CD4-positive, alpha-beta T cell treated with Interleukin-10 for 1 hour (primary cell): Measurements from ENCODE around the gene TTC7B.

ENCODE experiments used
- DNase-seq: peaks from one replicate; pipeline ENCODE4 v3.0.0-alpha.2; 2020

The TTC7B gene

GRCh38 chr14:90519262-90519920 is 296.8 kb downstream of the TTC7B start:
- no peak for DNase-seq

DNA sequence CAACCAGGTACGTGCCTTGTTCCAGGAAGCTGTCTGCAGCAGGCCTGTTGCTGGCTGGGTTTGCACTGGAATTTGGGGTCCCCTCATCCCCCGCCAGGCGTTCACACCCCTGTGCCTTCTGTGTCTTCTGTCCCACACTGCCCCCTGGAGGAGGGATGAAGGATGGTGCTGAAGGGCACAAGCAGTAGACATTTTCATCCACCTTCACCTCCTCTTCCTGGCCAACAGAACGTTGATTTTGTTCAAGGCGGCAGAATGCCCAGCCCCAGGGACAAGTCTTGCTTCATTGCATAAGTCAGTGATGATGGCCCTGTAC is 297.3 kb downstream of the TTC7B start:
- peak; percentile 63 for DNase-seq

DNA sequence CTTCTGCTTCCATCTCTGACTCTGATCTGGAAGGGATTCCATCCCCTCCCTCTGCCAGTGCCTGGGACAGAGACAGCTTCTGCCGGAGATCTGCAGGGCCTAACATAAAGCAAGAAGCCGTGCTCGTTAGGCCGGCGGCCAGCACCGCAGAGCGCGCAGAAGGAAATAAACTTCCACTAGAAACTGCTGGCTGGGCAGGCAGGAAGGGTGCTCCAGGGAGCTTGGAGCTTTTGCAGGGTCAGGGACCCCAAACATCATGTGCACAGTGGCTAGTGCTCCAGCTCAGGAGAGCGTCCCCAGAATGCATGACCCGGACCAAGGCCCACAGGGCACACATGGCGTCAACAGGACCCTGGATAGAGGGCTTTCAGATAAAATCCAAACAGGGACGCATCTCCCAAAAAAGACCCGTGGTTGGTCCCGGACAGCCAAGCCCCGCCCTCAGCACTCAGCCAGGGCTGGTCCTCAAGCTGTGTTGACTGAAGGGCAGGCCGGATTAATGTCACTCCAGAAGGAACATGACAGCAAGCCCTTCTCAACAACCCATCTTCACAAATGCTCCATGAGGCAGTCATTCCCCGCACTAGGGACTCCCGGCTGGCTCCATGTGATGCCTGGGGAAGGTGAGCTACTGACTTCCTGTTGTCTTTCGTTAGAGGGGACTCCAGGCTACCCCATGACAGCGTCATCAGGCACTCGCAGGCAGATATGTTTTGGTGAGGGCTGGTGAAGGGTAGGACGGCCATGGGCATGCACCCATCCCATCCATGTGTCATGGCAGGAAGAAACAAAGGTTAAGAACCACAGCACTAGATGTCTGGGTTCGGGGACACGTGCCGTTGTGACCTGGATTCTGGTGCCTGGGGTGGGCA is 297.9 kb downstream of the TTC7B start:
- DNase-seq, result no peak

DNA sequence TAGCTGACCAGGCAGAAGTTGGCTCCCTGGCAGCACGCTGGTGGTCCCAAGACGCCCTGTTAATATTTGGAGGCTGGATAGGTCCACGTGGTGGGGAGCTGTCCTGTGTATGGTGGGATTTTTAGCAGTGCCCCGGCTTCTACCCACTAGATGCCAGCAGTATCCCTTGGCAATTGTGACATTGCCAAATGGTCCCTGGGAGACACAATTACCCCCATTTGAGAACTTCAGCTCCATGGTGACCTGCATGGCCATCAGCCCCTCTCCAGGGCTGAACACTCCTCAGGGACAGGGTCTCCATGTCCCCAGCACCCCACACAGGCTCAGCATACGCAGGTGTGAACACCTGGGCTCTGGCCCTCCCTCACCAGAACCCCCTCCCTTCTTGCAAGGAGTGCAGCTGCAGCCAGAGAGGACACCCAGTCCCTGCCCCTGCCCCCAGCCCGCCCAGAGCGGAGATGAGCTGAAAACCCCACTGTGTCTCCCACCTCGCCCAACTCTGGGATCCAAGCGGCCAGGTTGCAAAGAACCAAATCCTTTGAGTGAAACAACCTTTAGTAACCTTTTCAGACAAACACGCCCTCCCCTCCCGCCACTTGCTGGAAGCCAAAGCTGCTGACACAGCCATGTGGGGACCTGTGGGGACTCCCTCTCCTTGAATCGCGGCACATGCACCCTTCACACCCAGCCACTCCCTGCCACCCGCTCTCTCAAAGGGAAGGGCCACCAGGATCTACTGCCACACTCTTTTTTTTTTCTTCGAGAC is 299.0 kb downstream of the TTC7B start:
- DNase-seq, result no peak

GRCh38 chr14:90514566-90514965 is 301.7 kb downstream of the TTC7B start:
- DNase-seq, result no peak

DNA sequence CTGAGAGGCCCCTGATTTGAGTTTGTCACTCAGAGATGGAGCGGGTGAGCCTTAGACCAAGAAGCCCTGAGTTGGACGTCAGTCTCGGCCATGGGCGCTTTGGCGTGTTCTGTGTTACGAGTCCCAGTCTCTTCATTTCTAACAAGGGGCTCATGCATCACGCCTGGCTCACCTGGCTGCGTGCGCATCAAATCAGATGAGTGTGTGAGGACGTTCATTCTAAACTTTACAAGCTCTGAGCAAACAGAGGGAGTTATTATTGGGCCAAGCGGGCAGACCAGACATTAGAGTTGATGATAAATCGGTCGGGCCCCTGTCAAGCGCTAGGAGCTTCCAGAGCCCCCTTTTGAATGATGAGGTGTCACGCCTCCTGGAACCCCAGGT is 302.2 kb downstream of the TTC7B start:
- no peak for DNase-seq

- no peak for DNase-seq
These were observed 302.8 kb downstream of the TTC7B start for GRCh38 chr14:90513161-90514014.

DNA sequence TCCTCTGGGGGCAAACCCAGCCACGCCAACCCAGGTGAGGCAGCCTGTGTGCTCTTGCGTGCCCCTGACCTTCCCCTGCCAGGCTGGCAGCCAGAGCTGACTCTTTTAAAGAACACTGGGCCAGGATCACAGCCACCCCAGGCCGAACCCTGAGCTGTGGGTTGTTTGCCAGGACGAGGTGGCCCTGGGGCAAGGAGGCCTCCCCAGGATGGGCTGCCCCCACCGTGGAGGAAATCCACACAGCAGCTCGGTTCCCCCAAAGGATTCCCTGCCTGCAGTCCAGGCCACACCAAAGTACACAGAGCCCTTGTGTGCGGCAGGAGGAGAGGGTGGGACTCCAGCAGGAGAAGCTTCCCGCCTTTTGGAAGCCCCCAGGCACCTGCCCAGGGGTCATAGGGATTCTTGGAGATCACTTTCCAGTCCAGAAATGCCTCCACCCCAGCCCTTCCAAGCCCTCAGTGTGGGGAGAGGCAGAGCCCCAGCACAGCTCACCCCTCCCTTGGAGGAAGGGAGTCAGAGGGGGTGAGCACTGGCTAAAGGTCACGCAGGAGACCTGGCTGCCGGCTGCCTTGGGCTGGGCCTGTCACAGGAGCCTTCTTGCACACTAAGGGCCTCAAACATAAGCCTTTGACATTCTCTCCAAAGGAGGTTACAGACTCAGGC is 303.8 kb downstream of the TTC7B start:
- DNase-seq, result no peak

GRCh38 chr14:90511795-90512328 is 304.4 kb downstream of the TTC7B start:
- no peak for DNase-seq

DNA sequence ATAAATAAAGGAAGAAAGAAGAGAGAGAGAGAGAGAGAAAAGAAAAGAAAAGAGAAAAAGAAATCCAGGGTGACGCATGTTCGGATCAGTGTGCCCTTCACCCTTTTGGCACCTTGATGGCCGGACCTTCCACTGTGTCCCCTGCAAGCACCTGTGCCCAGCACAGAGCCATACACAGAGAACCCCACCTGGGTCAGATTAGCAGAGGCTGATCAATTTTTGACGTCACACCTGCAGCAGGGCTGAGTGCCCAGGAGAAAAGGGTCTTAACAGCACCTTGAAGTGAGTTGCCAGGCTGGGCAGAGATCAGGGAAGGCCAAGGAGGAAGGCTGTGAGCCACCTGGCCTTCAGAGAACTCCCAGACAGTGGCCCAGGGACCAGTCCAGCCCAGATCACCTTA is 305.0 kb downstream of the TTC7B start:
- no peak for DNase-seq

GRCh38 chr14:90510159-90510558 is 306.1 kb downstream of the TTC7B start:
- DNase-seq, result no peak

GRCh38 chr14:90509403-90509802 is 306.8 kb downstream of the TTC7B start:
- no peak for DNase-seq

DNA sequence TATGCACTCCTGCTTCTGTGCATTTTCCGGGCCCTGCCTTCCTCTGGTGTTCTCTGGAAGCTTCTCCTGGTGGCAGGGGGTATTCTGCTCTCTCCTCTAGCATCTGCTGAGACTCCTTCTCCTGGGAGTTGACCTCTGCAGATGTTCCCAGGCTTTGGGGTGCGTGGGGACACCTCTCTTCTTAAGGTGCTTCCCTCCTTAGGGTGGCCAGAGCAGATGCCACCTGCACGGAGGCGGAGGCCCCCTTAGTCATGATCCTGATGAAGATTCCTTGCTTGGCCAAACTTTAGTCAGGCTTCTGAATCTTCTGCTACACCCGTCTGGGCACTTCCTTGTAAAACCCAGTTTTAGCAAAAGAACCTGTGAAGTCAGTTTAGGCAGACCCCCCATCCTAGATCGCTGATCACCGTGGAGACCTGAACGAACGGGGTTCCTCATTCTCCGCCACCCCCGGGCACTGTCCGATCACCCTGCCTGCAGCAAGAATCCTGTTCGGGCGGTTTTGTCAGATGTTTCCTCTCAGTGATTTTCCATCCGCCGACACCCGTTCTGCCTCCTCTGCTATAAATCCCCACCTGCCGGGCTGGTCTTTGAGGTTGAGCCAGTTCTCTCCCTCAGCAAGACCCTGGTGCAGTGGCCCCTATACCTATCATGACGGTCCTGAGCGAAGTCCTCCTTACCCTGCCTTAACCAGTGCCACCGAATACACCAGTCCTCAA is 307.5 kb downstream of the TTC7B start:
- DNase-seq, result no peak

- no peak for DNase-seq
These were observed 308.2 kb downstream of the TTC7B start for GRCh38 chr14:90508036-90508435.

GRCh38 chr14:90507428-90507827 is 308.8 kb downstream of the TTC7B start:
- no peak for DNase-seq

DNA sequence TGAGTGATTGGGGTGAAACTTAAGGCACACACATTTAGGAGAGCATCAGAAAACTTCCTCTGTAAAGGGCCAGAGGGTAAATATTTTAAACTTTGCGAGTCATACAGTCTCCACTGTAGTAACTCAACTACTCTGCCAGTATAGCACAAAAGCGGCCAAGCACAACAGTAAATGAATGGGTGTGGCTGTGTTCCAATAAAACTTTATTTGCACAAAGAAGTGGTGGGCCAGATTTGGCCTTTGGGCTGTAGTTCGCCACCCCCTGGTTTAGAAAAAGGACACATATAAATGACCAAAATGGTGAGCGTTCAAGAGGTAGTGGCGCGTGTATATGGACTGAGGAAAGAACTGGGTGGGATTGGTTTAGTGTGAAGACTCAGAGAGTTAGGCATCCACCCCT is 309.5 kb downstream of the TTC7B start:
- DNase-seq, result no peak

DNA sequence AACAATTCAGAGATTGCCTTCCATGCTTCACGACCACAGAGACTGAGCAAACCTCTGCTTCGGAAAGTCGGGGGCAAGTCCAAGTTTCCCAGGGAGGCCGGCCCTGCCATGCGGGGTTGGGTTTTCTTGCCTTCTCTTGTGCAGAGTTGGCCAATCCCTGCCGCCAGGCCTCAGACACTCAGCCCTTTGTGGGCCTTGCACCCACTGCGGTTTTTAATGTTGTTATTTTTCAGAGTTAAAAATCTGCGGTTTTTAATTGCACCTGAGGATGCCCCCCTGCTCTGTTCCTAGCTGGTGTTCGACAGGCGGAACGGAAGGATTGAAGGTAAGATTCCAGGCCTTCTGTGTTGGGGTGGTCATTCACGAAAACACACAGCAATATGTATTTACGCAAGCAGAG is 310.7 kb downstream of the TTC7B start:
- DNase-seq, result no peak

DNA sequence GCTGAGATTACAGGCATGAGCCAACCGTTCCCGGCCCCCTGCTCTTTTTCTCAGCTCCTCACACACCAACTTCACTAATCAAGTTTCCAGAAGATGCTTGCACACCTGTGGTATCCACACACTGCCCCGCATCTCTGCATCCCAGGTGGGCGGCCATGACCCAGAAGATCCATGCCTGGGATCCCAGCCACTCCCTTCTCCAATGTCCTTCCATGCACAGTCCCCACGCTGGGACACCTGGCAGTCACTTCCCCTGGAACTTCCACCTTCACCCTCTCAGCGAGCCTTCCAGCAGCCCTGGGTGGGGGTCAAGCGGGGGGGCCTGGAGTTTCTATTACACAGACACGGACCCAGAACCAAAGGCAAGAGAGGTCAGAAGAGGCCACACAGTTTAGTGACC is 311.6 kb downstream of the TTC7B start:
- DNase-seq, result no peak

DNA sequence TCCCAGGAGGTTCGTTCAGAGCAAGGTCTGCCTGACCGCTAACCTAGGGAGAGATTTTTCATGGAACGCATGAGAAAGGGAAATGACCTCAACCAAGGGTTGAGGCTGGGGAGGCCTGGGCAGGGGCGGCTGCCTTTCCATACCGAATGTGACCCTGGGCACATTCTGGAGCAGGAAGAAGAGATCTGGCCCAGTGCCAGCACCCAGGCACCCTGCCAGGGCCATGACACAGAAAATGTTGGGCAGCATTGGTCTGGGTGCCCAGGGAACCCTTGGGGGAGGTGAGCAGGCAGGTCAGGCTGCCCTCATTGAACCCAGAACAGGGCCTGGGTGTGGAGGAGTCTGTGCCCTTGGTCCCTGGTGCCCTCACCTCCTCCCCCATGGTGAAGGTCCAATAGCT is 312.6 kb downstream of the TTC7B start:
- no peak for DNase-seq

GRCh38 chr14:90502760-90503159 is 313.5 kb downstream of the TTC7B start:
- DNase-seq, result no peak

GRCh38 chr14:90500665-90501370 is 315.4 kb downstream of the TTC7B start:
- DNase-seq, result no peak
